Medulla oblongata (tissue), 1 donor: ENCODE results near the gene MAGEL2.

ENCODE experiments used
- DNase-seq: peaks from one replicate; pipeline ENCODE4 v3.0.0-alpha.2; 2015; ENCODE audit errors: extremely low spot score

MAGEL2 gene

DNA sequence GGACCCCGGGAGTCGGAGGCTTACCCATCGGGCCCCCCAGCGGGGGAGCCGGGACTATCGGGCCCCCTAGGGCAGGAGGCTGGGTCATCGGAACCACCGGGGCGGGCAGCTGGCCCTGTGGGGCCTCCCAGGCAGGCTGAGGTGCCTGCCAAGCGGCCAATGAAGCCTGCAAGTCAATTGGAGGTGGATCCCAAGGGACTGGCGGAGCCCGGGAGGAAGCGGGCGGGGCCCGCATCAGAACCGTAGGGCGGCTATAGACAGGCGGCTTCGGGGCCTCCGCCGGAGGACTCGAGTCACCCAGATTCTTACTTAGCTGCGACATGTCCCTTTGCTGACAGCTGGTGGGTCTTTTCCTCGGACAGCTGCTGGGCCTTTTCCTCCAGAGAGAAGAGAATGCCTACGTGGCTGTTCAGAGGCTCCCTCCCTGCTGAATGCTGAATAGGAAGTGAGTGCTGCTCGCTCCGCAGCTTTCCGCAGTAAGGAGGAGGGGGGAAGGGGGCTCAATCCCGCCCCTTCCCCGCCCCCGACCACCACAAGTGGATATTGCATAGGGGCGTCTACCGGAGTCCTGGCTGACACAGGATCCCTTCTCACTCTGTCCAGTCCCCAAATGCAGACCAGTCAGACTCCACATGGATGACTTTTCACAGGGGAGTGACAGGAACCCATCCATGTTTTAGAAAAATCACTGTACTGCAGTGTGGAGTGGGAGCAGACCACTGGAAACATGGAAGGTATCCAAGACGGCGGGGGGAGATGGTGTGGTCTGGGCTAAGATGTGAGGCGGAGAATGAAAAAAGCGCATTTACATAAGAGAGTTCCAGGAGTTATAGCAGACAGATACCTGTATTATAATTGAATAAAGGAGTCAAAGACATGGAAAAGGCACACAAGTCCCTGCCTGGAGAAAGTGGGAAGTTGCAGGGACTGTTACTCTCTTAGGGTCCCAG, at the start of gene MAGEL2:
TSS of gene MAGEL2 (minus strand) at position 447 of the 950 bp plus-strand sequence. CDS start at position 322, 125 bp downstream.
- DNase-seq, result no peak

DNA sequence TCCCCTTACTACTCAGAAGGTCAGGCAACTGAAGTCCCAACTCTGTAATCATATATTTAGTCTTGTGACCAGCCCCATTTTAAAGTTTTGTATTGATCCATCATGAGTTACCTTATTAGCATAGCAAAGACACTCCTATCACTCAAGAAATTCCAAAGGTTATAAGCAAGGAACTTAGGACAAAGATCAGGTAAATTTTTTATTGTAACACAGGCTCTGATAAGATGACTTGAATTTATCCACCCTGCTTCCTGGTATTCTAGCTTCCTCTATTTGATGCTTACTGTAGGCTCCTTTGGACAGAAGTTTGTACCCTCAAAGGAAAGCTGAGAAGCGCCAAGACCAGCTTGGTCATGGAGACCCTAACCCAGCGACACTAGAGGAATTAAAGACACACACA, 47.6 kb upstream of the MAGEL2 start:
- DNase-seq, result no peak

DNA sequence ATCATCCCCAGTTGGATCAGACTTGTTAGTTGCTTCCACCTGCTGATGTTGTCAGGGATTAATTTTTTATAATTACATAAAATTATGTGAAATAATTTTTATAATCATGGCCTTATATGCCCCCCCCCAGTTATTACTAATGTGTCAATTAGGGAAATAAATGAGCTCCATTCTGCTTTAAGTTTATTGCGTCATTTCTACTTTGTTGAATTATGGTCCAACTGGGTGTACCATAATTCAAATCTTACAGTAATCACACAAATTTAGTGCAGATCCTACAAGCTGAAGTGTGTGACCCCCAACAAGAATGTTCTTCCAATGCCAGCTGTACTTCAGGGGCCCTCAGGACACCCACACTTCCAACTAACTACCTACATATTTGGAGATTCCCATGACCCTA, 46.9 kb upstream of the MAGEL2 start:
- DNase-seq, result no peak

DNA sequence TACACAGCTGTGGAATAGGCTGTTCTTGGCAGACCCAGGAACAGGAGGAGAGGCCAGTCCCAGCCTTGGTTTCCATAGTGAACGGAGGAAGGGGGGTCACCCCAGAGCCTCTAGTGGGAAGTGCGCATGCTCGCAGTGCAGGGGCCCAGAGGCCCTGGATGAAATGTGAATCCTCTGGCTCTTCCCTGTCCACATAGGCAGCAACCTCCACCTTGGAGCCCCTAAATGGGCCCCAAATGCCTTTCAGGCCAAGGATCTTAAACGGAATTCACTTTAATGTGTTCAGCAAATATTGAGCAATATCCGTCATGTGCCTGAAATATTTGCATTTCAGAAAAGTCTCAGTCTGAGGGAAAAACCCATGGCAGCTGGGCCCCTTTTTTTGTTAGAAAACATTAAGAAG, 42.8 kb upstream of the MAGEL2 start:
- peak; percentile 74 for DNase-seq

DNA sequence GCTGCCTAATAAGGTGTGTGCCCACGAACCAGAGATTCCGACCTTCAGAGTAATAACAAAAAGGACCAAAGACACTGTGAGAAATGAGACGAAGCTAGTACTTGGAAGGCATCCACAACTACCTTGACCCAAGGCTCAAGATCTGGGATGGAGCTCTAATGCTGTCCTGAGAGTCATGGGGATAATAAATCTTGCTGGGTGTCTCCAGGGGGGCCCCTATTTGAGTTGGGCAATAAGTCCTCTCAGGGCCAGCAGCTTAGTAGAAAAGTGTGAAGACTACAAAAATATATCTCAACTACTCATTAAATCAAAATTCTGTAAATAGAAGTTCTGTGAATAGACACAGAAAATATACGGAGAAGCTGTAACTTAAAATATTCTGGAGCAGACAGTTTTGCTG, 42.3 kb upstream of the MAGEL2 start:
- no peak for DNase-seq

DNA sequence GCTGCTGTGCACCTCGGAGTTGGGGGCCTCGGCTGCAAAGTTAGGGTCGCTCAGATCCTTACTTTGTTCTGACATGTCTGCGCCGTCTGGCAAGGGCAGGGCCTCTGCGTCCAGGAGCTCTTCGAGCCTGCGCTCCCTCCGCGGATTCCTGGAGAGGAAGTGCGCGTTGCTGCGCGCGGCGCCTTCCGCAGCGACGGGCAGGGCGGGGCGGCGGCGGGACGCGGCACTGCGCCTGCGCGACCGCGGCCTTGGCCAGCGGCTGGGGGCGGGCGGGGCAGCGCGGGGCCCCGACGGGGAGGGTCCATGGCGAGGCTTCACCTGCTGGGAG, 39.4 kb upstream of the MAGEL2 start, which contains the start of gene NDN:
TSS of gene NDN (minus strand) at position 163 of the 328 bp plus-strand sequence. CDS start at position 75, 88 bp downstream.
- DNase-seq, result peak; percentile 14

DNA sequence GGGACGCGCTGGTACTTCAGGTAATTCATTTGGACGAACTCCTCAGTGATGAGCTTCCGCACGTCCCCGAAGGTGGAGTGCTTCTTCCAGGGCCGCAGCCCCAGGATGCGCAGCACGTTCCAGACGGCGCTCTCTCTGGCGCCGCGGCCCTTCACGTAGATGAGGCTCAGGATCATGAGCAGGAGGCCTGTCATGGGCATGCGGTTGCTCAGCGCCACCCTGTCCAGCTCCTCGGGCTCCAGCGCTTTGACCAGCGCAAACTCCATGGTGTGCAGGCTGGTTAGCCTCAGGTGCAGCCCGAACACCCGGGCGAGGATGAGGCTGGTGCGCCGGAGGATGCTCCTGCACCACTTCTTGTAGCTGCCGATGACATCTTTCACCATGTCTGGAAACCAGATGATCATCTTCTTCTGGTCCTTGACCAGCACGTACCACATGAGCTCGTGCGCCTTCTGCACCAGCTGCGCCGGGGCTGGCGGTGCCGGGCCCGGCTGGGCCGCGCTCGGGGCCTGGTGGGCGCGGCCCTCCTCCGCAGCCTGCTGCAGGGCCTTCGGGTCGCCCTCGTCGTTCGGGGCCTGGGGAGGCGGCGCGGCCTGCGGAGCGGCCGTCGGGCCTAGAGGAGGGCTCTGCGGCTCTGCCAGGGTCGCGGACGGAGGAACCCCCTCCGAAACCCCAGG, 38.9 kb upstream of the MAGEL2 start:
- DNase-seq, result no peak

DNA sequence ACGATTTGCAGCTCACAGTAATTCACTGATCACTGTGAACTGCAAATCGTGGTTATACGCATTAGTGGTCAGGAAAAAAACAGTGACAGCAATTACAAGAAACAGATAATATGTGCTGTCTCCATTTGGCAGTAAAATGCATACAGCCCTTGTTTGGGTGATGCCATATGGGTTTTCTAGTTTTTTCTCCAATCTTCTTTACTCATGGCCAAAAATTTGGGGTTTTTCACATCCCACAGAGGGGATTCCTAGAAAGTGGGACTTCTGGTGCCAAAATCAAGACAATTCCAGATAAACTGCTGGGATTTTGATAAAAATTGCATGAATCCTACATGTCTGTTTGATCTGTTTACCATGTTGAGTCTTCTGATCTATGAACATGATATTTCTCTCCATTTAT, 23.8 kb upstream of the MAGEL2 start:
- no peak for DNase-seq

DNA sequence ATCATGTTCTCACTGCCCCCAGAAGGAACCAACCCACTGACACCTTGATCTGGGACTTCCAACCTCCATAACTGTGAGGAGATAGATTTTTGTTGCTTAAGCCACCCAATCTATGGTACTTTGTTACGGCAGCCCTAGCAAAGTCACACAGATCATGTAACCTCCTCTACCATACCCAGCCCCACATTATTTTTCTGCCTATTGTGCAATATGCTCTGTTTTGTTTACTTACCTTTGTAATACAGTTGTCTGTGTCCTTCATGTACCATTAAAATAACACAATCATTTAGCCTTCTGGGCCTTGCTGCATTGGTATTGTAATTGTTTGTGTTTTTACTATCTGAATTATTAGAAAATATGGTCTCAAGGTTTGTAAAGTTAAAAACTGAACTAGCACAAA, 23.3 kb upstream of the MAGEL2 start:
- no peak for DNase-seq

DNA sequence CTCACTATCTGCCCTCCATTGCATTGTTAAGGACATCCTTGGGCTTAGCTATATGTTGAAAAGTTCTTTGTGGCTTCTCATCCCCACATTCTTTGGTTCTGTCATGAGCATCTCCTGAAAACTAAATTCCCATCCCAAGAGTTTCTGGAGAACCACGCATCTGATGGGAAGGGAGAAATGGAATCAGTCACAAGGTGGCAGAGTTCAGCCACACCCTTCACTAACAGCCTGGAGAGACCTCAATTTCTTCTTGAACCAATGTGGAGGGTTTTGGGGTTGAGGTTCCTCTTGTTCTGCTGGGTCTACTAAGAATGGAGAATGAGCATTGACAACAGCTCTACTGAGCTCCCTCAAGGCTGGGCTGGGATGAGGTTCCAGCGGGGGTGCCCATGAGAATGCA, 15.6 kb upstream of the MAGEL2 start:
- DNase-seq, result no peak

DNA sequence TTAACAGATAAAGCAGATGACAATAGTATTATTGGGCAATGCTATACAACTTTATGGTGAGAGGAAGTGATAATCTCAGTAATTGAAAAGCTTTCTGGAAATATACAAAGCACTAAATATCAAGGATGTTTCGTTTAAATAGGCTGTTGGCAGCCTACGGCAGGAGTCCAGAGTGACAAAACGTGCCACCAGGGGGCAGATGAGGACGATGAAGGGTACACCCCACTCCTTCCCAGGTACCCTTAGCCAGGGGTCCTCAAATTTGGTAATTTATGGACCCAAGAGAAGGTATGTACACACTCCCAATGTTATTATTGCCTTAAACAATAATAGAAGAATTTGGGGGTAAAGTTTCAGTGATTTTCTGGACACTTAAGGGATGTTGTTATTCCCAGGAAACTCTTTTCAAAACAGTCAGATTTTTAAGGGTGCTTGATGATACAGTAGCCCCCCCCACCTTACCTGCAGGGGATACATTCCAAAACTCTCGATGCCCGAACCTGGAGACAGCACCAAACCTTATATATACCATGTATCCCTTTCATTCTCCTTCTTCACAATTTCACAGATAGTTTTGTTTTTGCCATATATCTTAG, 1.4 kb upstream of the MAGEL2 start:
- DNase-seq, result peak; percentile 48

DNA sequence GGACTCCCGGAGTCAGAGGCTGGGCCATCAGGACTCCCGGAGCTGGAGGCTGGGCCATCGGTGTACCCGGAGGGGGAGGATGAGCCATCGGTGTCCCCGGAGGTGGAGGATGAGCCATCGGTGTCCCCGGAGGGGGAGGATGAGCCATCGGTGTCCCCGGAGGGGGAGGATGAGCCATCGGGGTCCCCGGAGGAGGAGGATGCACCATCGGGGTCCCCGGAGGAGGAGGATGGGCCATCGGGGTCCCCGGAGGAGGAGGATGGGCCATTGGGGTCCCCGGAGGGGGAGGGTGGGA, 719 bp downstream of the MAGEL2 start:
- DNase-seq, result no peak

DNA sequence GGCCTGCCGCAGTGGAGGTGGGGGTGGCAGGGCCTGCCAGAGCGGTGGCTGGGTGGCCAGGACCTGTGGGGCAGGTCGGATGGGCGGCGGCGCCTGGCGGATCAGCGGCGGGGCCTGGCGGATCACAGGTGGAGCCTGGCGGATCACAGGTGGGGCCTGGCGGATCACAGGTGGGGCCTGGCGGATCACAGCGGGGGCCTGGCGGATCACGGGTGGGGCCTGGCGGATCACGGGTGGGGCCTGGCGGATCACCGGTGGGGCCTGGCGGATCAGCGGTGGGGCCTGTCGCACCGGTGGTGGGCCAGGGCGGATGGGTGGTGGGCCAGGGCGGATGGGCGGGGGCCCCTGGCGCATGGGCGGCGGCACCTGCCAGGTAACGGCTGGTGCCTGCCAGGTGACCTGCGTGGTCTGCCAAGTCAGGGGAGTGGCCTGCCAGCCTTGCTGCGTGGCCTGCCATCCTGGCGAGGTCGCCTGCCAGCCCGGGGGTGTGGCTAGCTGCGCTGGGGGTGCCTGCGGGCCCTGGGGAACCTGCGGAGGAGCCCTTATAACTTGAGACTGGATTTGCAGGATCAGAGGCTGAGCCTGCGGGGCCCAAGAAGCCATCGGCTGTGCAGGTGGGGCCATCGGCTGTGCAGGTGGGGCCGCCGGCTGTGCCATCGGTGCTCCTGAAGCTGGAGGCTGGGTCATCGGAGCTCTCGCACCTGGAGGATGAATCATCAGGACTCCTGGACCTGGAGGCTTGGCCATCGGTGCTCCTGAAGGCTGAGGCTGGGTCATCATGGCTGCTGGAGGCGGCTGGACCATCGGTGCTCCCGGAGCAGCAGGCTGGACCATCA, 1.3 kb downstream of the MAGEL2 start:
- no peak for DNase-seq

DNA sequence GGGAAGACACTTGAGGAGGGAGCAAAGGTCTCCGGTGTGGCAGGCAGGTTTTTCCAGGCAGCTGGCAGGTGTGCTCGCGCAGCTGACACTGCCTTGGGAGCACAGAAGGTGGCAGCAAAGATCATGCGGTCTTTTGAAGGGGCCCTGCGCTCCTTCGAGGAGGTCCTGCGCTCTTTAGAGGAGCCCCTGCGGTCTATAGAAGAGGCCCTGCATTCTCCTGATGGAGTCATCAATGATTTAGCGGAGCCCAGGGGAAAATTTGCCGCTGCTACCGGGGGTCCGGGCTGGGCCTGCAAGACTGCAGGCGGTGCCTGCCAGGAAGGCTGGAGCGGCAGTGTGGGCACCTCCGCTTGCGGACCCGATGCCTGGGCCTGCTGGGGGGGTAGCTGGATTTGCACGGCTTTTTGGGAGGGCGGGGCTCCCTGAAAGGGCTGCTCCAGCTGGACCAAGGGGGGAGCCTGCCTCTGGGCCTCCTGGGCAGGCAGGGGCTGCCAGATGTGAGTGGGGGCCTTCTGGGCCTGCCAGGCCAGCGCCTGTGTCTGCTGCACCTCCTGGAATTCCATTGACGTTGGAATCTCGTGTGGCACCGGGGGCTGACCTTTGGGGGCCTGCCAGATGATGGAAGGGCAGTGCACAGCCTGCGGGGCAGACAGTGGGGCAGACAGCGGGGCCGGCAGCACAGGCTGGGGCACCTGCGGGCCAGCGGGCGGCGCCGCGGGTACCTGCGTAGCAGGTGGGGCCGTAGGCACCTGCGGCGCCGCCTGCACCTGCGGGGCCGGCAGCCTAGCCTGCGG, 2.1 kb downstream of the MAGEL2 start:
- no peak for DNase-seq

DNA sequence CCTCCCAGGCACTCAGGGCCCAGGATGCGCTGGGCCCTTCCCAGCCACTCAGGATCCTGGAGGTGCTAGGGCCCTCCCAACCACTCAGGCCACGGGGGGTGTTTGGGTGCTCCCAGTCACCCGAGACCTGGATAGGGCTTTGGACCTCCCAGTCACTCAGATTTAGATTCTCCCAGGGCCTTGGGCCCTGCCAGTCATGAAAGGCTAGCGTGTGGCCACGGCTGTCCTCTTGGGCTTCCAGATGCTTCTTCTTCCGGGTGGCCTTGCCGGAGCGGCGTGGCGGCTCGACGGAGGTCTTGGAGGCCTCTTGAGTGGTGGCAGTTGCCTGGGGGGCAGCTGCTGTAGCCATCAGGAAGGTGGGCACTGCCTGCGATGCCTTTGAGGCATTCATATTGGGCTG, 2.8 kb downstream of the MAGEL2 start:
- DNase-seq, result no peak

DNA sequence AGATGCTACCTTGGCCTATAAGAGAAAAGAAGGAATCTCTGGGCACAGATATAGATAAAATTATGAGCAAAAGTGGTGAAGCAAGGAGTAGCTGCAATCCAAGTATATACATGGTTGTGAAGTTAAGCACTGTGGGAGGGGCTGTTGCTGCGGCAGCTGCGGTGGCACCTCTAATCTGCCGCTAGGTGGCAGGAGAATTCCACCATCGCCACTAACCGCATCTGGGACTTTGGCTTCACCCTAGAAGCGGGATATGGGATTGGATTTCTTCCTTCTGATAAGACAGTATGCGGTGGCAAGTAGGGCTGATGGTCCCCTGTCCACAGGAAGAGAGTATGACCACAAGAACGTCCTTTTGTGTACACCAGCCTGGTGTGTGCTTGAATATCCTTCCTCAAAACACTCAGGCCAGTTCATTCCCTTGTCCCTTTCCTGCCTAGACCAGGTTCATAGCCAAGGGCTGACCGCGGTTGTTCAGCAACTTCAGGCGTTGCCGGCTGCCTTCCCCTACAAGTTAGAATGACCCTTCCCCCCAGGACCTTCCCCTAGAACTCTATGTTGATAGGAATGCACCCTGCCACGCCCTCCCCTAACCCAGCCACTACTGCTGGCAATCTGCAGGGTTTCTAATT, 5.1 kb downstream of the MAGEL2 start:
- DNase-seq, result peak; percentile 80

DNA sequence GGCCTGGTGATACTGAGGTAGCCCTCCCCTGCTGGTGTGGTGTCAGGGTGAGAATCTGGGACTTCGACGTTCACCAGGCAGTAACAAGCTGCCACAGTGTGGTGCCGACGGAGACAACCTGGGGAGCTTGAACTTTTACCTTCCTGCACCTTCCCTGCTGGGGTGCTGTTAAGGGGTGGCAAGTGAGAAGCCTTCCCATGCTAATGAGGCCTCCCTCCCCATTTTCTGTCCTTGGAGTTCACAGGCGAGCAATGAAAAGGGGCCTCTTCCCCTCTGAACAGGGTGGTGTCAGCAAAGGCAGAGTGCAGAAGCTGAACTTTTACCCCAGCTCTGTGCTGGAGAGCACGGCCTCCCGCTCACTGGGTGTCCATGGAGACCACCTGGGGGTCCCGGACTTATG, 13.5 kb downstream of the MAGEL2 start:
- no peak for DNase-seq

DNA sequence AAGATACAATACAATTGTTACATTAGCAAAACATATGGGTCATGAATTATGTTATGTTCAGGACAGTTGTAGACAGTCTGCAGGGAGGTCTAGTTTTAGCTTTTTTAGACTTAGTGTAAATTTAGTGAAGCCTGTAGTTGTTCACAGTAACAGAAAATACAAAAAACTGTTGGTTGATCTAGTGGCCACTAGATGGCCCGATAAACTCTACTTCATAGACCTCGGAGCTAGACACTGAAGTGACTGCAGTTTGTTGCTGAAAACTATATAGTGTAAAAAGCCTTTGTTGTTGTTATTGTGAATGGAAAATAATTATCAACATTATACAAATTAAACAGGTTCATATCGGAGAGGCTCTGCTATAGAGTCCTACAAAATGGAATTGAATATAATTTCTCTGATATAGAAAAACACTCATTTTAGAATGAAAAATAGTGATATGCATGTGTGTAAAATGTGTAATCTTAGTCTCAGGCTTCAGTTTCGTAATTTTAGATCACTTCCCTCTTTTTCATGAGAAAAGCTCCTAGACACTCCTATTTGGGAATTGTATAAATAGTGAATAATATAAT, 18.3 kb downstream of the MAGEL2 start:
- peak; percentile 21 for DNase-seq

DNA sequence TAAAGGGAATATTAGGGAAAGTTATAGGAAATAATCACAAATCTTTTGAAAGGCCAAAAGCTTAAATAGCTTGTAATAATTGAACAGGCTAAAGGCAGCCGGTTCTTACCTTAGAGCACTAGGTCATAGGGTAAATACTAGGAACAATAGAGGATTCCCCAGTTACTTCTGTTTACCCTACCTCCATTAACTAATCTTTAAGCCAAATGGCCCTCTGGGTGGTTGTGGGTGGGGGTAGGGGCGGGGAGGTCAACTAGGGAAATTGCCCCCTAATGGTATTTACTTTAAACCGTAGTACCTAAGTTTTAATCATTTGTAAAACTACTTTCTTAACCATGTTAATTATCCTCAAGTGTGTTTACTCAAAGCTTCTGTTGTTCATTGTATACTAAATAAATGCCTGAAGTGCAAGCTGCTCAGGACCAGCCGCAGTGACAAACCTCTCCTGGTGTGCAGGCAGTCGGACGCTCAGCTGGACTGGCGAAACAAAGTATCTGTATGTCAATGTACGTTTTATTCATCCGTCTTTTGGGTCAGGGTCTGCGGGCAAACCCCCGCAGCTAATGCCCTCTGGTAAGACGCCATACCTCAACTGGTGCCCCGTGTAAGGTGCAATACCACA, 18.9 kb downstream of the MAGEL2 start:
- DNase-seq, result no peak

DNA sequence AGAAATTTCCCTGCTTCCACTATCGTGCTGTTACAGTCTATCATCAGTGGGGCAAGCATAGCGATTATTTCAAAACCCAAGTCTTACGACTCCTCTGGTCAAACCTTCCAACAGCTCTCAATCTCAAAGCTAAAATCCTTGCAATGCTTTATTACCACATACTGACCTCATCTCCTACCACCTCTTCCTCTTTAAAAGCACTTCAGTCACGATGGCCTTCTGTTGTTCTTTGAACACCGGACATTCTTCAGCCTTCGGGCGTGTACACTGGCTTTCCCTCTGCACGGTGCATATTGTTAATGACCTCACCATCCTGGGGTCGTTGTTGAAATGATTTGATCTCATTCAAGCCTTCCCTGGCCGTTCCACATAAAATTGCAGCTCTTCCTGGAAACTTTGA, 31.1 kb downstream of the MAGEL2 start:
- no peak for DNase-seq
